ENCODE measurements around the gene ADAT2. TPM values are rescaled to one million over a fixed set of nuclear protein-coding genes. Genes with fewer than 3 reads are reported as not detected.

ADAT2 gene
- total and polyA plus RNA-seq, 2 of the 4 experiments (the other 2 are of a cell fraction) = 2.7 to 5.4 TPM

DNA sequence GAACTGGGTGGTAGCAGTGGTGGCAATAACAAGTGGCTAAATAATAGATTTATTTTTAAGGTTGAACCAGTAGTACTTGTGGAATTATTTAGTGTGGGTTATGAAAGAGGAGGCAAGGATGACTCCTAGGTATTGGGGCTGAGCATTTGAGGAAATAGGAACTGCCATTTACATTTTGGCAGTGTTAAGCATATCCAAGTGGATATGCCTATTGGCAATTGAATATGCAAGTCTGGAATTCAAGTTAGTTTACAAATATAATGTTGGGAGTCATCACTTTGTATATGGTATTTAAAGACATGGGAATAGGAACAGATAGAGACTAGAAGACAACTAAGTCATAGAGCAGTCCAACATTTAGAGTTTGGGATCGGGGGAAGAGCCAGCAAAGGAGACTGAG is 26.1 kb upstream of the ADAT2 start:
- no peak overlapping the region for H4K5ac ChIP-seq (ENCODE audit: low read depth, low read length)
- ATAC-seq (ENCODE audit: low read depth) (no peak), DNase-seq (no peak)
- no peak overlapping the region for H3K4me2 ChIP-seq (ENCODE audit: low read depth, low read length)
- no peaks in the 10 kb centered on the region for H3K9me3 ChIP-seq (ENCODE audit: control insufficient read depth, insufficient read depth, low read length)
- no peak overlapping the region for H3K14ac ChIP-seq (replicated peaks; ENCODE audit: low read depth, low read length)
- no TSS peak for BruUV-seq (replicated peaks)
- no peak overlapping the region for H3K56ac ChIP-seq (ENCODE audit: extremely low read depth, insufficient read depth, low read length)
- ChIA-PET CTCF (no interaction called here), POLR2A (ENCODE audit: unreplicated experiment) (no interaction called here)
- no peak overlapping the region for H3K23ac ChIP-seq (ENCODE audit: low read depth, low read length)
- no peak overlapping the region for H3K4me3 ChIP-seq (ENCODE audit: insufficient read depth, low read depth, low read length)
- no peaks in the 10 kb centered on the region for H3K4me1 ChIP-seq (ENCODE audit: control insufficient read depth, insufficient read depth, low read length)
- H3K27ac ChIP-seq (ENCODE audit: insufficient read depth, low read length) = no peak overlapping the region
- H4K91ac ChIP-seq (ENCODE audit: insufficient read depth, low read depth, low read length) = no peak overlapping the region
- no peak overlapping the region for H3K18ac ChIP-seq (ENCODE audit: low read depth, low read length)
- H2BK20ac ChIP-seq (ENCODE audit: low read depth, low read length) = no peak overlapping the region
- no peak overlapping the region for H2BK15ac ChIP-seq (ENCODE audit: low read depth, low read length)
- H3K27me3 ChIP-seq (ENCODE audit: control insufficient read depth, insufficient read depth, low read length) = no peaks in the 10 kb centered on the region
- no peaks in the 10 kb centered on the region for H3K79me1 ChIP-seq (ENCODE audit: low read depth in 1 of 2, low read length in 2 of 2)
- H3K9me1 ChIP-seq (ENCODE audit: insufficient read depth, low read length) = no peaks in the 10 kb centered on the region
- H4K8ac ChIP-seq (ENCODE audit: low read depth in 2 of 2, low read length in 2 of 2) = no peak overlapping the region
- no peak overlapping the region for H2AFZ ChIP-seq (replicated peaks; ENCODE audit: low read length, poor library complexity)
- no peak overlapping the region for H3K9ac ChIP-seq (ENCODE audit: low read depth, low read length)
- H2BK5ac ChIP-seq (ENCODE audit: low read depth, low read length, poor library complexity, severe bottlenecking) = no peak overlapping the region
- no peaks in the 10 kb centered on the region for H4K20me1 ChIP-seq (ENCODE audit: insufficient read depth, low read length)
- H2AK5ac ChIP-seq (ENCODE audit: low read depth, low read length) = no peak overlapping the region
- in situ Hi-C loops (cut with MboI; ENCODE audit: low sequenced_read_pairs) = no loop called here
- TF ChIP-seq RFX5 (IDR thresholded peaks at IDR 0.05; ENCODE audit: low read depth, low read length) (no peak), USF2 (IDR thresholded peaks at IDR 0.05; ENCODE audit: low read depth, low read length) (no peak), MAZ (IDR thresholded peaks at IDR 0.05; ENCODE audit: borderline replicate concordance, low read depth, low read length) (no peak), MAFK (IDR thresholded peaks at IDR 0.05; ENCODE audit: low read depth, low read length) (no peak), POLR2A (IDR thresholded peaks at IDR 0.05; ENCODE audit: low read depth, low read length) (no peak), RCOR1 (IDR thresholded peaks at IDR 0.05; ENCODE audit: insufficient replicate concordance, low read length) (no peak), NFE2L2 (IDR thresholded peaks at IDR 0.05; ENCODE audit: low read depth, low read length) (no peak), ELK1 (IDR thresholded peaks at IDR 0.05; ENCODE audit: borderline replicate concordance, low read depth, low read length) (no peak)
- no peak overlapping the region for H2AK9ac ChIP-seq (replicated peaks; ENCODE audit: low read depth, low read length, poor library complexity)
- intact Hi-C loops (cut with micrococcal nuclease) = no loop called here
- WGBS, 2 experiments (ENCODE audit: extremely low coverage in 2 of 2, insufficient read length in 1 of 2) = 83% methylated on average over 1 of the region's 1 CpG; no CpG with 5 or more reads in 1 of the 2 experiments
- no peak overlapping the region for H2BK120ac ChIP-seq (ENCODE audit: low read depth, low read length)
- dilution Hi-C loops (cut with HindIII; ENCODE audit: low sequenced_read_pairs, unreplicated experiment) = no loop called here
- peaks cover 12% of the 10 kb centered on the region for H3K36me3 ChIP-seq (ENCODE audit: control insufficient read depth, insufficient read depth, low read length)
- no peak overlapping the region for H3K4ac ChIP-seq (ENCODE audit: low read depth, low read length)
